Measurements from ENCODE around the gene DNAH7. TPM values are rescaled to one million over a fixed set of nuclear protein-coding genes. Genes with fewer than 3 reads are reported as not detected.

Gene DNAH7
- total and polyA plus RNA-seq, 10 donors: 0.06 to 1.9 (median 0.33) TPM

DNA sequence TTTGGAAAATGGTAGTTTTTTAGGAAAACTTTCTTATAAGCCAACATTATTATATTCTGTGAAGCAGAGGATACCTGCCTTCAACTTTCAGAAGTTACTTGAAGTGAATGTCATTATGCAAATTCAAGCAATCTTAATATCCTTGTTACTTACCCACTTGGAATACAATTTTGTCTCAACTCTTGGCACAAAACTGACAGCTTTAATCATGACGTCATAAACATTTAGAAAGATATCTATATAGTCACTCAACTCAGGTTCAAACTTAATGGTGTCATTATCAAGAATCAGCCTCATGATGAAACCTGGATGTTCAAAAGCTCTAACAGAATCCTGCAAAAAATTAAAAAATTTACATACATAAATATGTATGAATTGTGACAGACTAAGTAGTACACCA is 68.1 kb downstream of the DNAH7 start:
- Histone ChIP-seq H3K27me3 (replicated peaks in 1 of 7) (no peaks in the 10 kb centered on the region), H3K4me1 (no peaks in the 10 kb centered on the region), H3K36me3 (no peaks in the 10 kb centered on the region), H3K4me3 (no peak overlapping the region), H3K27ac (no peak overlapping the region), H3K9me3 (peaks cover 0 to 10% (median 4%) of the 10 kb centered on the region in 8 donors)
- whole genome bisulfite sequencing, 5 donors: 83 to 100% (median 92%) methylated on average over 1 of the region's 1 CpG
- DNase-seq: no peak
- TF ChIP-seq POLR2AphosphoS5 (IDR thresholded peaks at IDR 0.05) (no peak), POLR2A (IDR thresholded peaks at IDR 0.05) (no peak)
- TF ChIP-seq, protein P1, sequence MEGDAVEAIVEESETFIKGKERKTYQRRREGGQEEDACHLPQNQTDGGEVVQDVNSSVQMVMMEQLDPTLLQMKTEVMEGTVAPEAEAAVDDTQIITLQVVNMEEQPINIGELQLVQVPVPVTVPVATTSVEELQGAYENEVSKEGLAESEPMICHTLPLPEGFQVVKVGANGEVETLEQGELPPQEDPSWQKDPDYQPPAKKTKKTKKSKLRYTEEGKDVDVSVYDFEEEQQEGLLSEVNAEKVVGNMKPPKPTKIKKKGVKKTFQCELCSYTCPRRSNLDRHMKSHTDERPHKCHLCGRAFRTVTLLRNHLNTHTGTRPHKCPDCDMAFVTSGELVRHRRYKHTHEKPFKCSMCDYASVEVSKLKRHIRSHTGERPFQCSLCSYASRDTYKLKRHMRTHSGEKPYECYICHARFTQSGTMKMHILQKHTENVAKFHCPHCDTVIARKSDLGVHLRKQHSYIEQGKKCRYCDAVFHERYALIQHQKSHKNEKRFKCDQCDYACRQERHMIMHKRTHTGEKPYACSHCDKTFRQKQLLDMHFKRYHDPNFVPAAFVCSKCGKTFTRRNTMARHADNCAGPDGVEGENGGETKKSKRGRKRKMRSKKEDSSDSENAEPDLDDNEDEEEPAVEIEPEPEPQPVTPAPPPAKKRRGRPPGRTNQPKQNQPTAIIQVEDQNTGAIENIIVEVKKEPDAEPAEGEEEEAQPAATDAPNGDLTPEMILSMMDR (IDR thresholded peaks at IDR 0.05 in 8 of 11, conservative IDR thresholded peaks at IDR 0.05 in 3 of 11): no peak
- intact Hi-C loops (cut with DNase I; ENCODE audit: low total_unique reads): no loop called here

- DNase-seq: no peak
- H3K4me3 ChIP-seq: no peak overlapping the region
- no peaks in the 10 kb centered on the region for H3K9me3 ChIP-seq
- no peak overlapping the region for H3K27ac ChIP-seq
- intact Hi-C loops (cut with DNase I; ENCODE audit: low total_unique reads): no loop called here
- WGBS, 5 donors: 79 to 96% (median 90%) methylated on average over 8 of the region's 8 CpGs
- no peaks in the 10 kb centered on the region for H3K4me1 ChIP-seq
- H3K36me3 ChIP-seq: no peaks in the 10 kb centered on the region
- no peaks in the 10 kb centered on the region for H3K27me3 ChIP-seq (replicated peaks in 1 of 7)
- TF ChIP-seq, protein P1 (IDR thresholded peaks at IDR 0.05 in 8 of 11, conservative IDR thresholded peaks at IDR 0.05 in 3 of 11): no peak
- TF ChIP-seq POLR2AphosphoS5 (IDR thresholded peaks at IDR 0.05): no peak
- TF ChIP-seq POLR2A (IDR thresholded peaks at IDR 0.05): no peak
Measured at GRCh38 chr2:195998070-195998469, 70.6 kb downstream of the DNAH7 start.

DNA sequence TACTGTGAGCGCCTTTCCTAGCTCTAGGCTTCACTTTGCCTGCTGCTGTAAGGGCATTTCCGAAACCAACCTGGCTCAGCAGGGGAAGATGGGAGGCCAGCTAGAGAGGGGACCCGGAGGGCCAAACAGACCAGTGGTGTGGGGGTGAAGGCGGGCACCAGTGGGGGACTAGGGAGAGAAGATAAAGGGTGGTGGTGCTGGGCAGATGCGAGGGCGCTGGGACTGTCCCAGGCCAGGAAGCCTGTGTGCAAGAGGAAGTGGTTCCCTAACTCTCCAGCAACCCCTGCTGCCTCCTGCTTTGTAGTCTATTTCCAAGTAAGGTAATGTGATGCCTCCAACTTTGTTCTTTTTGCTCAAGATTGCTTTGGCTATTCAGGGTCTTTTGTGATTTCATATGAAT is 73.1 kb downstream of the DNAH7 start:
- Histone ChIP-seq H3K36me3 (no peaks in the 10 kb centered on the region), H3K27me3 (replicated peaks in 1 of 7) (no peaks in the 10 kb centered on the region), H3K4me1 (no peaks in the 10 kb centered on the region), H3K27ac (no peak overlapping the region), H3K9me3 (no peaks in the 10 kb centered on the region), H3K4me3 (no peak overlapping the region)
- intact Hi-C loops (cut with DNase I; ENCODE audit: low total_unique reads): no loop called here
- TF ChIP-seq, protein P1 (IDR thresholded peaks at IDR 0.05 in 8 of 11, conservative IDR thresholded peaks at IDR 0.05 in 3 of 11): no peak
- TF ChIP-seq POLR2AphosphoS5 (IDR thresholded peaks at IDR 0.05) (no peak), POLR2A (IDR thresholded peaks at IDR 0.05) (no peak)
- no peak for DNase-seq
- WGBS, 5 donors: 70 to 84% (median 77%) methylated on average over 6 of the region's 6 CpGs

GRCh38 chr2:195993623-195994022 is 75.0 kb downstream of the DNAH7 start:
- intact Hi-C loops (cut with DNase I; ENCODE audit: low total_unique reads): no loop called here
- Histone ChIP-seq H3K27ac (no peak overlapping the region), H3K4me1 (no peaks in the 10 kb centered on the region), H3K4me3 (no peak overlapping the region), H3K27me3 (replicated peaks in 1 of 7) (no peaks in the 10 kb centered on the region), H3K36me3 (no peaks in the 10 kb centered on the region), H3K9me3 (no peaks in the 10 kb centered on the region)
- 77 to 86% (median 81%) methylated on average over 2 of the region's 2 CpGs for WGBS, 5 donors
- no peak for TF ChIP-seq POLR2AphosphoS5 (IDR thresholded peaks at IDR 0.05)
- no peak for TF ChIP-seq POLR2A (IDR thresholded peaks at IDR 0.05)
- TF ChIP-seq, protein P1 (IDR thresholded peaks at IDR 0.05 in 8 of 11, conservative IDR thresholded peaks at IDR 0.05 in 3 of 11): no peak
- DNase-seq: no peak

Data from spleen (tissue), 11 donors.